ENCODE results near the gene CCNA2. TPM values are rescaled to one million over a fixed set of nuclear protein-coding genes. Genes with fewer than 3 reads are reported as not detected.
A peak's percentile ranks its signal among the peaks of the same experiment; 100 is the strongest.

Gene CCNA2
- total and polyA plus RNA-seq, 8 donors: 3.5 to 63.7 (median 30.1) TPM

DNA sequence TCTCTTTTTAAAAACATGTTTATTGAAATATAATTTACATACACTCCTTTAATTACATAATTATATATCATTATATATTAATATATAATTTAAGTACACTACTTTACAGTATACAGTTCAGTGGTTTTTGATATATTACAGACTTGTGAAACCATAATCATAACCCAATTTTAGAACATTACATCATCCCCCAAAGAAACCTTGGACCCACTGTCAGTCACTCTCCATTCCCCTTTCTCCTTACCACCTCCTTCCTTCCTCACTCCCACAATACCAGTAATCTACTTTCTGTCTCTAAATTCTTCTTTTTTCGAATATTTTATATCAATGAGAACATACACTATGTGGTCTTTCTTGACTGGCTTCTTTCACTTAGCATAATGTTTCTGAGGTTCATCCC lies 40.5 kb downstream of the CCNA2 start:
- Histone ChIP-seq H3K4me1 (no peaks in the 10 kb centered on the region), H3K27me3 (peaks cover 0 to 8% of the 10 kb centered on the region in 2 donors), H3K4me3 (no peak overlapping the region), H3K36me3 (no peaks in the 10 kb centered on the region), H3K27ac (no peak overlapping the region), H3K9me3 (peaks cover 0 to 4% of the 10 kb centered on the region in 2 donors)
- DNase-seq (no peak), ATAC-seq (no peak)
- intact Hi-C loops (cut with DNase I): no loop called here
- TF ChIP-seq, protein P1, sequence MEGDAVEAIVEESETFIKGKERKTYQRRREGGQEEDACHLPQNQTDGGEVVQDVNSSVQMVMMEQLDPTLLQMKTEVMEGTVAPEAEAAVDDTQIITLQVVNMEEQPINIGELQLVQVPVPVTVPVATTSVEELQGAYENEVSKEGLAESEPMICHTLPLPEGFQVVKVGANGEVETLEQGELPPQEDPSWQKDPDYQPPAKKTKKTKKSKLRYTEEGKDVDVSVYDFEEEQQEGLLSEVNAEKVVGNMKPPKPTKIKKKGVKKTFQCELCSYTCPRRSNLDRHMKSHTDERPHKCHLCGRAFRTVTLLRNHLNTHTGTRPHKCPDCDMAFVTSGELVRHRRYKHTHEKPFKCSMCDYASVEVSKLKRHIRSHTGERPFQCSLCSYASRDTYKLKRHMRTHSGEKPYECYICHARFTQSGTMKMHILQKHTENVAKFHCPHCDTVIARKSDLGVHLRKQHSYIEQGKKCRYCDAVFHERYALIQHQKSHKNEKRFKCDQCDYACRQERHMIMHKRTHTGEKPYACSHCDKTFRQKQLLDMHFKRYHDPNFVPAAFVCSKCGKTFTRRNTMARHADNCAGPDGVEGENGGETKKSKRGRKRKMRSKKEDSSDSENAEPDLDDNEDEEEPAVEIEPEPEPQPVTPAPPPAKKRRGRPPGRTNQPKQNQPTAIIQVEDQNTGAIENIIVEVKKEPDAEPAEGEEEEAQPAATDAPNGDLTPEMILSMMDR (IDR thresholded peaks at IDR 0.05): no peak

DNA sequence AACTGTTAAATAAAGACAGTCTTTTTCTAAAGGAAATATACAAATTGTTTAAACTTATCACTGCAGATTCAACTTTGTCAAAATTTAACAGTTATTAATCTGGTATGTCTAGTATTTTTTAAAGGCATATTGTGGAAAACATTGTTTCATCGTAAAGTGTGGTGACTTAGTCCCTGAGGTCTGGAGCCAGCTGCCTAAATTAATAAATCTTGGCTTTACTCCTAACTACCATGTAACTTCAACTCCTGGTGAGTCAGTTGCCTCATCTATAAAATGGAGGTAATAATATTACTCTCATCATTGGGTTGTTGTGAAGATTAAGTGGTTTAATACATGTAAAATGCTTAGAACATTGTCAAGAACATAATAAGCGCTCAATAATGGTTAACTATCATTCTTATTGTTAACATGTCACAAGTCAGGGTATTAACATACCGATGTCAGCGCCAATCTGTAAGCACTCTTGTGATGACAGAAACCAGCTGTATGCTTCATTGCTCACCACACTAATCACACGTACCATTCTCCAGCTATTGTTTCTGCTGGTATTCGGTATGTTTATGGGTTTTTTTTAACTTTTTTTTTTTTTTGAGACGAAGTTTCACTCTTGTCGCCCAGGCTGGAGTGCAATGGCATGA lies 44.6 kb downstream of the CCNA2 start:
- DNase-seq (peak in 1 of 4 donors; percentile 48), ATAC-seq (no peak)
- intact Hi-C loops (cut with DNase I): no loop called here
- Histone ChIP-seq H3K27me3 (peaks cover 0 to 8% of the 10 kb centered on the region in 2 donors), H3K9me3 (no peaks in the 10 kb centered on the region), H3K4me3 (no peak overlapping the region), H3K27ac (no peak overlapping the region), H3K4me1 (no peaks in the 10 kb centered on the region), H3K36me3 (no peaks in the 10 kb centered on the region)
- TF ChIP-seq, protein P1 (IDR thresholded peaks at IDR 0.05): no peak

DNA sequence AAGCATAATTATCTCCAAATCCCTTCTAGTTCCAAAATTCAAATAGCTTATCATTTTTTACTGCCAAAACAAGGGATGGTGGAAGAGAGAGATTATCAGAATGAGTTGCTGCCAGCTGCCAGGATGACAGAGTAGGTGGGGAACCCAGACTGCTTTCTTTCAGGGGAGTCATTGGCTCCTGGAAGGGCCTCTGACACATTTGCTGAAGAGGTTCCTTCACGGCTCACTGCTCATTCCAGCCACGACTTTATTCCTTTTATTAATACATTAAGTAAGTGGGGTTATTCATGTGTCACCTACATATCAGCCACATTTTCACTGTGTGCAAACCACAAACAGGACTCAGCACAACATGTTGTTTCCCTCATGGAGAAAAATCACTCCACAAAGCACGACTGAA lies 46.1 kb downstream of the CCNA2 start:
- intact Hi-C loops (cut with DNase I): no loop called here
- H3K4me1 ChIP-seq: no peaks in the 10 kb centered on the region

DNA sequence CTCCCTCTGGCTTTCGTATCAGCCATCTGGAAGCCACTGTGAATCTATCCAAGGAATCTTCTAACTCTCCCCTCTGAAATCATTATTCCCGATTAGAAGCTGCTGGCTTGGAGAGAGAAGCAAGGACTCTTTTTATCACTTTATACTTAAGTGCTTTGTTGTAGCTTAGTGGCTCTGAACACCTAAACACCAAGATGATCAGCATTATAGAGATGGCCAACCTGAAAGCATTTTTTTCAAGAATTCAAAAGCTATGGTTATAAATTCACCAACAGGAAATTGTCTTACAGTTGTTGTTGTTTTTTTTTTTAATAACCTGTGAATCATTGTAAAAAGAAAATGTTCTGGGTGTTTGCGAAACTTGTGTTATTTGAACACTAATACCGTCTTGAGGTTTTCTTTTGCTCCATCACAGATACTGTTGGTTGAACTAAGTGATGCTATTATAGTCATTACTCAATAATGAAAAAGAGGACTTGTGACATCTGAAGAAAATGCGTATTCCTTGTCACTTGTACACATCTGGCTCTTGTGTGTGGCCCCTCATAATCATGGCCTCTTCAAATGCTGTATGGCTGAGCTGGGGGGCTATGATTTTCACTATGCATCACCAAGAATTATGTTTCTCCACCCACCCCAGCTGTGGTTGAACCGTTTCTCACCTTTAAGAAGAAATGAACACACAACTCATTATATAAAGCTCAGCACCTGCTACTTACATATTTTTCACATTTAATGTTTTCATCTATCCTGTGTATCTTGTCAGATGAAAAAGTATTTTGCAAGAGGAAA lies 46.9 kb downstream of the CCNA2 start:
- Histone ChIP-seq H3K4me1 (no peaks in the 10 kb centered on the region), H3K27me3 (peaks cover 0 to 8% of the 10 kb centered on the region in 2 donors), H3K27ac (no peak overlapping the region), H3K4me3 (no peak overlapping the region), H3K36me3 (no peaks in the 10 kb centered on the region), H3K9me3 (no peaks in the 10 kb centered on the region)
- intact Hi-C loops (cut with DNase I): no loop called here
- DNase-seq (no peak), ATAC-seq (no peak)
- TF ChIP-seq, protein P1 (IDR thresholded peaks at IDR 0.05): no peak

More for the DNA sequence above, 46.1 kb downstream of the CCNA2 start:
- ATAC-seq (no peak), DNase-seq (no peak)
- Histone ChIP-seq H3K36me3 (no peaks in the 10 kb centered on the region), H3K27ac (no peak overlapping the region), H3K27me3 (peaks cover 0 to 8% of the 10 kb centered on the region in 2 donors), H3K9me3 (no peaks in the 10 kb centered on the region), H3K4me3 (no peak overlapping the region)
- TF ChIP-seq, protein P1 (IDR thresholded peaks at IDR 0.05): no peak

DNA sequence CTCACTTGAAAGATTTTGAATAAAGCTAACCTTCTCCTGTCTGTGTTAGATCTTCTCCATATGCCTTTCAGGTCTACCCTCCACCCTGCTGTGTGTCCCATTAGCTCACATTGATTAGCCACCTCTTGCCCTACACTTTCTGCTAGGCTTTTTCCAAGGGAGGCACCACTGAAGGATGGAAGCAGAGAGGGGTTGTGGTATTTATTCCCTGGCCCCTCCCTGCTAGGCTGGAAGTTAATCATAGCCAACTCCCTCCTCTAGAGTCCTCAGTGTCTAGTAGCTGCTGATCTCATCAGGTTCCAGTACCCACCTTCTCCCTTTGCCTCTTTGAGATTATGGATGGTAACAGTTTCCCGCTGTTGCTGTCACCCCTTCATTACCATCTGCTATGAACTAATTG lies 49.8 kb downstream of the CCNA2 start:
- ATAC-seq (peak; percentile 49), DNase-seq (no peak)
- Histone ChIP-seq H3K4me3 (no peak overlapping the region), H3K36me3 (no peaks in the 10 kb centered on the region), H3K27me3 (peaks cover 0 to under 1% of the 10 kb centered on the region in 2 donors), H3K4me1 (no peaks in the 10 kb centered on the region), H3K9me3 (no peaks in the 10 kb centered on the region), H3K27ac (no peak overlapping the region)
- TF ChIP-seq, protein P1 (IDR thresholded peaks at IDR 0.05): no peak
- intact Hi-C loops (cut with DNase I): no loop called here
